Keratinocyte (primary cell): ENCODE measurements around the gene GREB1. TPM values are rescaled to one million over a fixed set of nuclear protein-coding genes. Genes with fewer than 3 reads are reported as not detected.

Source experiments
- DNase-seq: peaks from one replicate; pipeline ENCODE4 v3.0.0-alpha.2; 2011; ENCODE audit warnings: low read depth, missing footprints, low spot score
- FAIRE-seq: peaks from 2 replicates; lab custom pipeline; 2011; peaks lifted over from hg19 to GRCh38; lab: Jason Lieb, UNC
- H2AFZ ChIP-seq: 2 replicates; pipeline ENCODE4 v1.6.0; 2012; ENCODE audit warnings: low read length, control low read depth, inconsistent platforms; ENCODE audit not compliant: control insufficient read depth
- H3K27ac ChIP-seq: 2 replicates; pipeline ENCODE4 v1.5.1; 2011; ENCODE audit warnings: low read length; ENCODE audit not compliant: control insufficient read depth, insufficient read depth
- H3K27me3 ChIP-seq: 3 replicates; pipeline ENCODE4 v1.6.0; 2011; ENCODE audit warnings: low read length; ENCODE audit not compliant: control insufficient read depth, insufficient read depth; ENCODE audit errors: extremely low read depth
- H3K36me3 ChIP-seq, 2 experiments: 2 replicates in 1 of 2; 3 replicates in 1 of 2; pipeline ENCODE4 v1.5.1; 2011; ENCODE audit warnings: low read length in 2 of 2, mild to moderate bottlenecking in 1 of 2; ENCODE audit not compliant: control insufficient read depth in 2 of 2, insufficient read depth in 2 of 2; ENCODE audit errors: extremely low read depth in 1 of 2
- H3K4me1 ChIP-seq: 3 replicates; pipeline ENCODE4 v1.5.1; 2011; ENCODE audit warnings: low read length; ENCODE audit not compliant: control insufficient read depth, insufficient read depth; ENCODE audit errors: extremely low read depth
- H3K4me2 ChIP-seq: 3 replicates; pipeline ENCODE4 v1.6.0; 2011; ENCODE audit warnings: low read depth, low read length; ENCODE audit not compliant: control insufficient read depth, insufficient read depth; ENCODE audit errors: extremely low read depth
- H3K4me3 ChIP-seq, 3 experiments: fragments of 200-600 bp in 1 of 3; sonication (generic) in 1 of 3; 2 replicates in 2 of 3; 3 replicates in 1 of 3; pipeline ENCODE4 v1.5.1; 2011 to 2016; ENCODE audit warnings: low read length in 3 of 3, mild to moderate bottlenecking in 3 of 3, control low read depth in 2 of 3, inconsistent platforms in 1 of 3, low read depth in 1 of 3, mixed read lengths in 1 of 3, mixed run types in 1 of 3, moderate library complexity in 1 of 3; ENCODE audit not compliant: control insufficient read depth in 2 of 3, insufficient read depth in 2 of 3; ENCODE audit errors: extremely low read depth in 1 of 3
- H3K79me2 ChIP-seq: 2 replicates; pipeline ENCODE4 v1.6.0; 2012; ENCODE audit warnings: low read length; ENCODE audit not compliant: control insufficient read depth, insufficient read depth
- H3K9ac ChIP-seq: 3 replicates; pipeline ENCODE4 v1.6.0; 2011; ENCODE audit warnings: low read length; ENCODE audit not compliant: control insufficient read depth, insufficient read depth; ENCODE audit errors: extremely low read depth
- H3K9me1 ChIP-seq: 3 replicates; pipeline ENCODE4 v1.6.0; 2011; ENCODE audit warnings: low read length; ENCODE audit not compliant: control insufficient read depth, insufficient read depth; ENCODE audit errors: extremely low read depth
- H3K9me3 ChIP-seq: 2 replicates; pipeline ENCODE4 v1.5.1; 2012; ENCODE audit warnings: low read depth, low read length; ENCODE audit not compliant: control insufficient read depth
- H4K20me1 ChIP-seq: 3 replicates; pipeline ENCODE4 v1.6.0; 2011; ENCODE audit warnings: low read length; ENCODE audit not compliant: control insufficient read depth, insufficient read depth; ENCODE audit errors: extremely low read depth
- EZH2 ChIP-seq: IDR thresholded peaks from one replicate; pipeline ENCODE4 v1.6.1; 2012; ENCODE audit warnings: inconsistent platforms, mild to moderate bottlenecking, low read length, moderate library complexity
- dilution Hi-C: fragments of 300-500 bp; cut with MboI; formaldehyde crosslinking; loops from one replicate; pipeline ENCODE4 v1.7.0; 2020; ENCODE audit warnings: low sequenced_read_pairs; ENCODE audit not compliant: extremely low pct_ligation_motif_present
- polyA plus RNA-seq, 5 experiments: library from polyadenylated mRNA; depleted of rRNA in 3 of 5; stranded (reverse) in 3 of 5; stranded (forward) in 1 of 5; unstranded in 1 of 5; fragments of >200 nt; gene quantifications; 1 replicate in 1 of 5; 2 replicates in 3 of 5; 3 replicates in 1 of 5; pipeline versions ENCODE4 v1.2.1 to v1.2.3, GENCODE V29; 2011 to 2012; ENCODE audit warnings: missing spikeins in 2 of 5, low read depth in 1 of 5, low replicate concordance in 1 of 5
- TF ChIP-seq, protein P1 (sequence below), 3 experiments: IDR thresholded peaks in 1 of 3; conservative IDR thresholded peaks in 1 of 3; optimal IDR thresholded peaks in 1 of 3; 2 replicates in 2 of 3; 3 replicates in 1 of 3; pipeline versions ENCODE3 to v1.5.1; 2011; ENCODE audit warnings: low read length in 3 of 3, mild to moderate bottlenecking in 3 of 3, moderate library complexity in 2 of 3, control low read depth in 1 of 3, inconsistent platforms in 1 of 3; ENCODE audit not compliant: insufficient read depth in 2 of 3; ENCODE audit errors: extremely low read depth in 1 of 3

The GREB1 gene
- polyA plus RNA-seq, 1 donor (not counting 4 experiments of a cell fraction or from before 2014, with no cell fraction given), result 0.13 TPM

DNA sequence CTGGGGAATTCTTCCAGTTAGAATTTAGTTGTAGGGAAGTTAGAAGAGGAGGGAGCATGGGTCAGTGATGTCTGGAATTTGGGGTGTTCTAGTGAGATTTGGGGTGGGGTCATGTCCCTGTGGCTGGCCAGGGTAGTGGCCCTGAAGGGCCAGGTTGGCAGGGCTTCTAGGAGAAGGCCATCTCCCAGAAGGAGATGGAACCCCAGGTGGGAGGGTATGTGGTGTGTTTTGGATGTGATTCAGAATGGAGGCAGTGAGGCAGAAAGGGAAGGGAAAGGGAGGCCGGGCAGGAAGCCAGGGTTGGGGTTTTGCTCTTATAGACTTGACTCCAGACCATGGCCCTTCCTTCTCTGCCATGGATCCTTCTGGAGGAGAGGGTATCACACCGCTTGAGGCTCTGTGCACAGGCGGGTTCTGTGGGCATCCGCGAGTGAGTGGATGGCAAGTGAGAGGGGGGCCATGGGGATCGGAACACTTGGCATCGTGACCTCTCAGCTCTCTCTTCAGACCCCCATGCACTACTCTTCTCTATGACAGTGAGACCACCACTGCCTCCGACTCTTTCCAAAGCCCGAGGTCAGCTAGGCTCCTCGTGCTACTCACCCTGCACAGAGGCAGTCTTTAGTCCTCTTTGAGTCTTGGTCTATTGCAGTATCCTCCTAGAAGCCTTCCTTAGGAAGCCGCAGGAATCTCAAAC is 7.3 kb downstream of the GREB1 start:
- Histone ChIP-seq H3K9me3 (no peaks in the 10 kb centered on the region), H3K36me3 (no peaks in the 10 kb centered on the region), H4K20me1 (no peaks in the 10 kb centered on the region), H3K79me2 (no peaks in the 10 kb centered on the region), H3K4me1 (no peaks in the 10 kb centered on the region), H3K9me1 (no peaks in the 10 kb centered on the region), H3K27me3 (peaks cover 51% of the 10 kb centered on the region), H3K9ac (no peak overlapping the region), H3K27ac (no peak overlapping the region), H2AFZ (no peak overlapping the region), H3K4me2 (no peak overlapping the region), H3K4me3 (no peak overlapping the region)
- FAIRE-seq (no peak), DNase-seq (no peak)
- dilution Hi-C loops, result no loop called here
- TF ChIP-seq EZH2, result no peak
- TF ChIP-seq, protein P1, sequence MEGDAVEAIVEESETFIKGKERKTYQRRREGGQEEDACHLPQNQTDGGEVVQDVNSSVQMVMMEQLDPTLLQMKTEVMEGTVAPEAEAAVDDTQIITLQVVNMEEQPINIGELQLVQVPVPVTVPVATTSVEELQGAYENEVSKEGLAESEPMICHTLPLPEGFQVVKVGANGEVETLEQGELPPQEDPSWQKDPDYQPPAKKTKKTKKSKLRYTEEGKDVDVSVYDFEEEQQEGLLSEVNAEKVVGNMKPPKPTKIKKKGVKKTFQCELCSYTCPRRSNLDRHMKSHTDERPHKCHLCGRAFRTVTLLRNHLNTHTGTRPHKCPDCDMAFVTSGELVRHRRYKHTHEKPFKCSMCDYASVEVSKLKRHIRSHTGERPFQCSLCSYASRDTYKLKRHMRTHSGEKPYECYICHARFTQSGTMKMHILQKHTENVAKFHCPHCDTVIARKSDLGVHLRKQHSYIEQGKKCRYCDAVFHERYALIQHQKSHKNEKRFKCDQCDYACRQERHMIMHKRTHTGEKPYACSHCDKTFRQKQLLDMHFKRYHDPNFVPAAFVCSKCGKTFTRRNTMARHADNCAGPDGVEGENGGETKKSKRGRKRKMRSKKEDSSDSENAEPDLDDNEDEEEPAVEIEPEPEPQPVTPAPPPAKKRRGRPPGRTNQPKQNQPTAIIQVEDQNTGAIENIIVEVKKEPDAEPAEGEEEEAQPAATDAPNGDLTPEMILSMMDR (optimal IDR thresholded peaks at IDR 0.05 in 1 of 3, IDR thresholded peaks at IDR 0.05 in 1 of 3, conservative IDR thresholded peaks at IDR 0.05 in 1 of 3; ENCODE audit: extremely low read depth in 1 of 3, insufficient read depth in 2 of 3, low read length in 3 of 3), result no peak

DNA sequence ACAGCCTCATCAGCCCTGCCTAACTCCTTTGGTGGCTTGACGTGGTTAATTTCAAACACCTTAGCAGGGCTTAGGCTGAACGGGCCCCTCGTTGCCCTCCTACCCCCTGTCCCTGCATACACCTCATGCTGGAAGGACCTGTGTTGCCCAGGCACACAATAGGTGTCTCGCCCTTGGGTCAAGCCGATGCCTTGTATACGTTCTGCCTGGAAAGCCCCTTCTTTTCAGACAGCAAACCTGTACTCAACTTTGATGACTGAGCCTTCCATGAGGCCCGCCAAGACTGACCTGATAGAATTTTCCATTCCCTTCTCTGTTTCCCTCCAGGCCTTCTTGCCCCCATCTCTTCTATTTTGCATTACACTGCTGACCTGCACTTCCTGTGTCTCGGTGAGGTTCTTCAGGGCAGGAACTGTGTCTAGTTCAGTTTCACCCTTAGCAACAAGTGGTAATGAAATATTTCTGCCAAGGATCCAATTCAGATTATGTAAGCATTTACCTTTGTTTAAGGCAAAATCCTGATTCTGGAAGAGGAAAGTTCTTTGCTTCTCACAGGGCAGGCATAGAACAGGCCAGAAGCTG is 7.9 kb downstream of the GREB1 start:
- Histone ChIP-seq H3K36me3 (no peaks in the 10 kb centered on the region), H2AFZ (no peak overlapping the region), H3K4me2 (no peak overlapping the region), H3K9ac (no peak overlapping the region), H3K9me3 (no peaks in the 10 kb centered on the region), H3K4me1 (no peaks in the 10 kb centered on the region), H3K4me3 (no peak overlapping the region), H3K27ac (no peak overlapping the region), H3K9me1 (no peaks in the 10 kb centered on the region), H3K79me2 (no peaks in the 10 kb centered on the region), H4K20me1 (no peaks in the 10 kb centered on the region), H3K27me3 (peaks cover 45% of the 10 kb centered on the region)
- dilution Hi-C loops, result no loop called here
- TF ChIP-seq, protein P1 (optimal IDR thresholded peaks at IDR 0.05 in 1 of 3, IDR thresholded peaks at IDR 0.05 in 1 of 3, conservative IDR thresholded peaks at IDR 0.05 in 1 of 3; ENCODE audit: extremely low read depth in 1 of 3, insufficient read depth in 2 of 3, low read length in 3 of 3), result no peak
- TF ChIP-seq EZH2, result no peak
- FAIRE-seq, result no peak
- DNase-seq, result no peak
